Spleen (tissue), 7 donors: ENCODE results near the gene TMEM120A.

Experiments used
- POLR2A ChIP-seq, 3 donors: fragments of 450-650 bp; IDR thresholded peaks; one replicate each; pipeline ENCODE4 v1.5.1; 2017; ENCODE audit warnings: antibody characterized with exemption in 3 of 3, mild to moderate bottlenecking in 1 of 3
- POLR2AphosphoS5 ChIP-seq, 3 donors: sonication (generic); formaldehyde crosslinking; IDR thresholded peaks; one replicate each; pipeline ENCODE4 v1.5.1; 2017; ENCODE audit warnings: antibody characterized with exemption in 3 of 3
- TF ChIP-seq, protein P1 (sequence below), 11 experiments: fragments of 200-600 bp in 7 of 11; fragments of 450-650 bp in 4 of 11; sonication (generic) in 4 of 11; IDR thresholded peaks in 8 of 11; conservative IDR thresholded peaks in 3 of 11; 1 replicate in 7 of 11; 2 replicates in 4 of 11; pipeline versions ENCODE4 v1.4.0 to v1.8.0; 2016 to 2021; ENCODE audit warnings: antibody characterized with exemption in 11 of 11, inconsistent platforms in 4 of 11, mild to moderate bottlenecking in 1 of 11
- donor health status: DM: no; HTN: no; CAD: no; lungs with moderate emphysema.
- donor health status: DM: no; HTN: no; CAD: no.
- donor health status: DM: no; HTN: no; CAD: no.

- TF ChIP-seq, protein P1, sequence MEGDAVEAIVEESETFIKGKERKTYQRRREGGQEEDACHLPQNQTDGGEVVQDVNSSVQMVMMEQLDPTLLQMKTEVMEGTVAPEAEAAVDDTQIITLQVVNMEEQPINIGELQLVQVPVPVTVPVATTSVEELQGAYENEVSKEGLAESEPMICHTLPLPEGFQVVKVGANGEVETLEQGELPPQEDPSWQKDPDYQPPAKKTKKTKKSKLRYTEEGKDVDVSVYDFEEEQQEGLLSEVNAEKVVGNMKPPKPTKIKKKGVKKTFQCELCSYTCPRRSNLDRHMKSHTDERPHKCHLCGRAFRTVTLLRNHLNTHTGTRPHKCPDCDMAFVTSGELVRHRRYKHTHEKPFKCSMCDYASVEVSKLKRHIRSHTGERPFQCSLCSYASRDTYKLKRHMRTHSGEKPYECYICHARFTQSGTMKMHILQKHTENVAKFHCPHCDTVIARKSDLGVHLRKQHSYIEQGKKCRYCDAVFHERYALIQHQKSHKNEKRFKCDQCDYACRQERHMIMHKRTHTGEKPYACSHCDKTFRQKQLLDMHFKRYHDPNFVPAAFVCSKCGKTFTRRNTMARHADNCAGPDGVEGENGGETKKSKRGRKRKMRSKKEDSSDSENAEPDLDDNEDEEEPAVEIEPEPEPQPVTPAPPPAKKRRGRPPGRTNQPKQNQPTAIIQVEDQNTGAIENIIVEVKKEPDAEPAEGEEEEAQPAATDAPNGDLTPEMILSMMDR (IDR thresholded peaks at IDR 0.05 in 8 of 11, conservative IDR thresholded peaks at IDR 0.05 in 3 of 11) = no peak
- TF ChIP-seq POLR2A (IDR thresholded peaks at IDR 0.05) (no peak), POLR2AphosphoS5 (IDR thresholded peaks at IDR 0.05) (peak in 2 of 3 donors; percentile 9 to 57)
Observed at GRCh38 chr7:75980430-75981202, 13.8 kb downstream of the TMEM120A start.
